IPS-18a (cell line): Measurements from ENCODE around the gene ZNF296.
A peak's percentile ranks its signal among the peaks of the same experiment; 100 is the strongest.

ENCODE experiments used
- H3K27ac ChIP-seq: one replicate; pipeline ENCODE4 v1.5.1; 2013; ENCODE audit warnings: low read length
- H3K27me3 ChIP-seq: one replicate; pipeline ENCODE4 v1.6.1; 2013; ENCODE audit warnings: mild to moderate bottlenecking, low read length; ENCODE audit not compliant: control insufficient read depth, insufficient read depth
- H3K36me3 ChIP-seq: one replicate; pipeline ENCODE4 v1.6.1; 2013; ENCODE audit warnings: low read depth, low read length; ENCODE audit not compliant: control insufficient read depth
- H3K4me1 ChIP-seq: one replicate; pipeline ENCODE4 v1.6.1; 2013; ENCODE audit warnings: low read depth, low read length; ENCODE audit not compliant: control insufficient read depth
- H3K4me3 ChIP-seq: one replicate; pipeline ENCODE4 v1.5.1; 2013; ENCODE audit warnings: low read length
- H3K9ac ChIP-seq: one replicate; pipeline ENCODE4 v1.6.1; 2013; ENCODE audit warnings: mild to moderate bottlenecking, low read length, moderate library complexity
- H3K9me3 ChIP-seq: one replicate; pipeline ENCODE4 v1.6.1; 2013; ENCODE audit warnings: low read depth, low read length; ENCODE audit not compliant: control insufficient read depth

Gene ZNF296

DNA sequence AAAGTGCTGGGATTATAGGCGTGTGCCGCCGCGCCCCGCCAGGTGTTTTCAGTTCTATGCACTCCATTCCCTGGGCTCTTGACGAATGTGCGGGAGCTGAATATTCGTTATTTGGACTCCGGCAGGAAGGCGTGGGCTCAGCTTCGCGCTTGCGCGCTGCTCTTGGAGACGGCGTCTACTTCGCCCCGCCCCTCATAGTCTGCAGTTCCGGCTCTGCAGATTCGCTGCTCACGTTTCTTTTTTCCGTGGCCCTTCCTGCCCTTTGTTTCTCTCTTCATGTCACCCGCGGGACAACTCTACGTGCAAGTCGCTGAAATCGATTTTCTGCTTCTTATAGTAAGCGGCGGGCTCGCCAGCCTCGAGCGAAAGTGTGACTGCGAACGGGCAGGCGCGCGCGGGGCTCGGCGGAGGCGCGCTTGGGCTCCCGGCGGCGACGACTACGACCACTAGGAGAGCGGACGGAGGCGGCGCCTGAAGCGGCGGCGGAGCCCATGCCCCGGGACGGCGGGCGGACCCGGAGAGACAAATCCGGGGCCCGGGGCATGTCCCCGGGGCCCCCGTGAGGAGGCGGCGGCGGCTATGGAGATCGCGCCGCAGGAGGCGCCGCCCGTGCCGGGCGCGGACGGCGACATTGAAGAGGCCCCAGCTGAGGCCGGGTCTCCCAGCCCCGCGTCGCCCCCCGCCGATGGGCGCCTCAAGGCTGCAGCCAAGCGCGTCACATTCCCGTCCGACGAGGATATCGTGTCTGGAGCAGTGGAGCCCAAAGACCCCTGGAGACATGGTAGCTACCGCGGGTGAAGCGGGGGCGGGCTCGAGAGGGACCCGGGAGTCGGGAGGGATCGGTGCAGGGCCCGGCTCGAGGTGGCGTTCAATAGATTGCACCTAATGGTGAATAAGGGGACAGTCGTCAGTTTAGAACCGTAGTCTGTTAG, 16.7 kb upstream of the ZNF296 start, which contains the start of gene PPP1R37:
TSS of gene PPP1R37 (plus strand) at position 433 of the 932 bp plus-strand sequence. CDS start at position 580, 147 bp downstream.
- Histone ChIP-seq H3K4me1 (peaks cover 4% of the 10 kb centered on the region), H3K27ac (peak within 1 kb of the TSS; percentile 98), H3K9ac (peak within 1 kb of the TSS; percentile 97), H3K36me3 (peaks cover 11% of the 10 kb centered on the region), H3K9me3 (no peaks in the 10 kb centered on the region), H3K4me3 (peak within 1 kb of the TSS; percentile 85), H3K27me3 (no peaks in the 10 kb centered on the region)

DNA sequence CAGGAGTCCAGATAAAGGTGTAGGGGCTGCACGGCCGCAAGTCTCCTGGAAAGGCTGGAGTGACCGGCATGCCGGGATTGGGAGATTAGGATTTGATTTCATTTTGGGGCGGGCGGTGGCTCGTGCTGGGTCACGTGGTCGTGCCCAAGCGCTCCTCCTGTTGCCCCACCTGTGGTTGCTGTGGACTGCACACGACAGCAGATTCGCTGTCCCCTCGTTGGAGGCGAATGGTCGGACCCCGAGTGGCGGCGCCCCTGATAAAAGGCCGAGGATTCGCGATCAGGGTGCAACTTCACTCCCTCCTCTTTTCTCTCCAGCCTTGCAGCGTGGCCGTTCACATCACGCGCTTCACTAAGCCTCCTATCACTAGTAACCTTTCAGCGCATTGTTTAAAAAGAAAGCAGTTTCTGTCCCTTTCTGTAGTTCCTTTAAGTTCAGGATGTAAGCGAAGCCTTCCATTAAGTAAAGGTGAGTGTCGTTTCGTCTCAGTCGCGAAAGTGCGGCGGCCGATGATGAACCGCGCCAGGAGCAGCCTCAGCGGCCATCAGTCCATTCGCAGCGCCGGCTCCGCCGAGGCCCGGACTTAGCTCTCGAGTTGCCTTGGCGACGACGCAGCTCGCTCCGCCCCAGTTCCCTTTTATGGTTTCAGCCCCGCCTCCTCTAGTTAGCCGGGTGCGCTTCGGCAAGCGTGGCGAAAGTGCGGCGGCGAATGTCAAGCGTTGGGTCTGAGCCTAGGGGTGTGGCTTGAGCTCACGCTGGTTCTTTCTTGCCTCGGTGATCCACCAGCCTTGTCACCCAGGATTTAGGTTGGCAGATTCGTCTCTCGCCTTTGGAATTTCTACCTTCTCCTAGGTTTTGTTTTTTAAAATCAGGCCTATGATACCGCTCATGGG, 15.0 kb upstream of the ZNF296 start:
- peak overlapping the region; percentile 63 for H3K9ac ChIP-seq
- H3K4me3 ChIP-seq, result peak overlapping the region; percentile 85
- peak overlapping the region; percentile 80 for H3K27ac ChIP-seq

DNA sequence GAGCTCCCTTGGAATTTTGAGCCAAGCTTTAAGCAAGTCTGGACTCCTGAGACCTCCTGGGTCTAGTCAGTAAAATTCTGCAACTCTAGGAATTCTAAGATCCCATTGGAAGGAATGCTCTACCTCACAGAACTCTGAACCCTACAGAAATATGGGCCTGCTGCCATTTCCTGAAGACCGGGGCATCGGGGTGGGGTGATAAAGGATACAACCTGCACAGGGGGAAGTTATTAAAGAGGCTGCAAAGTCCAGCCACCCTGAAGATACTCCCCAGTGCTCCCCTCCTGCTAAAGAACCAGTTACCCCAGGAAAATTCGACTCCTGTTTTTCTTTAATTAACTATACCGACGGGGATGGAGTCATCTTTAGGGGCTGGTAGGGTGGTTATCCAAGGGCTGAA, 14.3 kb upstream of the ZNF296 start:
- H3K36me3 ChIP-seq, result peaks cover 11% of the 10 kb centered on the region
- no peak overlapping the region for H3K27ac ChIP-seq
- H3K9me3 ChIP-seq, result no peaks in the 10 kb centered on the region
- no peaks in the 10 kb centered on the region for H3K27me3 ChIP-seq
- peaks cover 4% of the 10 kb centered on the region for H3K4me1 ChIP-seq
- peak overlapping the region; percentile 63 for H3K9ac ChIP-seq
- peak overlapping the region; percentile 85 for H3K4me3 ChIP-seq

More for the DNA sequence above, 15.0 kb upstream of the ZNF296 start:
- Histone ChIP-seq H3K4me1 (peaks cover 4% of the 10 kb centered on the region), H3K27me3 (no peaks in the 10 kb centered on the region), H3K9me3 (no peaks in the 10 kb centered on the region), H3K36me3 (peaks cover 11% of the 10 kb centered on the region)

DNA sequence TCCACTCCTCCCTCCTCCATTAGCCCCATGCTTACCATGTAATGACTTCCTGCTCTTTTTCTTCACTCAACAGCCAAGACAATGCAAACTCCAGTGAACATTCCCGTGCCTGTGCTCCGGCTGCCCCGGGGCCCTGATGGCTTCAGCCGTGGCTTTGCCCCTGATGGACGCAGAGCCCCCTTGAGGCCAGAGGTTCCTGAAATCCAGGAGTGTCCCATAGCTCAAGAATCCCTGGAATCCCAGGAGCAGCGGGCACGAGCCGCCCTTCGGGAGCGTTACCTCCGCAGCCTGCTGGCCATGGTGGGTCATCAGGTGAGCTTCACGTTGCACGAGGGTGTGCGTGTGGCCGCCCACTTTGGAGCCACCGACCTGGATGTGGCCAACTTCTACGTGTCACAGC, 13.8 kb upstream of the ZNF296 start:
- H3K27ac ChIP-seq, result no peak overlapping the region
- no peak overlapping the region for H3K4me3 ChIP-seq
- no peak overlapping the region for H3K9ac ChIP-seq
- no peaks in the 10 kb centered on the region for H3K9me3 ChIP-seq
- H3K27me3 ChIP-seq, result no peaks in the 10 kb centered on the region
- peaks cover 11% of the 10 kb centered on the region for H3K36me3 ChIP-seq
- peaks cover 4% of the 10 kb centered on the region for H3K4me1 ChIP-seq

DNA sequence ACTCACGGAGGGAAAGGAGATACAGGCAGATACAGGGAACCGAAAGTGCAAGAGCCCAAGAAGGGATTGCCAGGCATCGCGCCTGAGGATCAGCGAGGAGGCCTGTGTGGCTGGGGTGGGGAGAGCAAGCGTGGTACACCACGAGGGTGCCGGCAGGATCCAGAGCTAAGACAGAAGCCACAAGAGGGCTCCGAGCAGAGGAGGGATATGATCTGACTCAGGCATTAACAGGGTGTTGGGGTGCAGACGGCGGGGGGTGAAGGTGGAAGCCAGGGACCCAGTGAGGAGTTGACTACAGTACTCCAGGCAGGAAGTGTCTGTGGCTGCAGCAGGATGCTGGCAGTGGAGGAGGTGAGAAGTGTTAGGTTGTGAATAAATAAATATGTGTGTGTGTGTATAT, 11.3 kb upstream of the ZNF296 start:
- no peak overlapping the region for H3K4me3 ChIP-seq
- no peaks in the 10 kb centered on the region for H3K9me3 ChIP-seq
- H3K4me1 ChIP-seq, result peaks cover 4% of the 10 kb centered on the region
- no peak overlapping the region for H3K27ac ChIP-seq
- no peaks in the 10 kb centered on the region for H3K27me3 ChIP-seq
- H3K9ac ChIP-seq, result no peak overlapping the region
- peaks cover 13% of the 10 kb centered on the region for H3K36me3 ChIP-seq

DNA sequence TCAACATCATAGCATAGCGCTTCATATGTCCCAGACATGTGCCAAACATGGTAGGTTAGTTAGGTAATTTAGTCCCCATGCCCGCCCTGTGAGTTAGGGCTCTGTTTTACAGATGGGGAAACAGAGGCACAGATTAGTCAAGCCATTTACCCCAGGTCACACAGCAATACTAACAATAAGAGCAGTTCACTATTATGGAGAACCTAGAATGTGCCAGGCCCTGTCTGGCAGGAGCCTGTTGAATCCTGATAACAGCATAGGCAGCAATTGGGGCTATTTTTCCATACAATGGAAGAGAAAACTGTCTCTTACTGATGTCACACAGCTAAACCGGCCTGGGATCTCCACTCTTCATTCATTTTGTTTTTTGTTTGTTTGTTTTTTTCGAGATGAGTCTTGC, 10.2 kb upstream of the ZNF296 start:
- peaks cover 4% of the 10 kb centered on the region for H3K4me1 ChIP-seq

DNA sequence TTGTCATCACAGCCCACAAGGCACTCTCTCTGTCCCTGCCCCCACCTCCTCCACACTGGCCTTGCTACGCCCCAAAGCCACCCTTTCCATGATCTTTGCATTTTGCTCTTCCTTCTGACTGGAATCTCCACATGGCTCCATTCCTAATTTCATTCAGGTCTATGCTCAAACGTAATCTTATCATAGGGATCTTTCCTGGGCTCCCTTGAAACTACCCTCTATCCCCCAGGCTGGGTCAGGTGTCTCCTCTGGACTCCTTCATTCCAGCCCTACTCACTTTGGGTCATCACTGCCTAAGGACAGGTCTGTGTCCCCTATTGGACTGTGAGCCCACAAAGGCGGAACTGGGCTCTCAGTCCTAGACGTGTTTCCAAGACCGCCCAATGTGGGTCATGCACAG, 5.9 kb upstream of the ZNF296 start:
- H3K4me3 ChIP-seq, result no peak overlapping the region
- H3K9me3 ChIP-seq, result no peaks in the 10 kb centered on the region
- H3K36me3 ChIP-seq, result peaks cover 13% of the 10 kb centered on the region
- no peak overlapping the region for H3K9ac ChIP-seq
- H3K27ac ChIP-seq, result no peak overlapping the region
- peaks cover 17% of the 10 kb centered on the region for H3K4me1 ChIP-seq
- H3K27me3 ChIP-seq, result no peaks in the 10 kb centered on the region

More for the DNA sequence above, 10.2 kb upstream of the ZNF296 start:
- Histone ChIP-seq H3K9me3 (no peaks in the 10 kb centered on the region), H3K36me3 (peaks cover 23% of the 10 kb centered on the region), H3K9ac (no peak overlapping the region), H3K27me3 (no peaks in the 10 kb centered on the region), H3K4me3 (no peak overlapping the region), H3K27ac (no peak overlapping the region)

DNA sequence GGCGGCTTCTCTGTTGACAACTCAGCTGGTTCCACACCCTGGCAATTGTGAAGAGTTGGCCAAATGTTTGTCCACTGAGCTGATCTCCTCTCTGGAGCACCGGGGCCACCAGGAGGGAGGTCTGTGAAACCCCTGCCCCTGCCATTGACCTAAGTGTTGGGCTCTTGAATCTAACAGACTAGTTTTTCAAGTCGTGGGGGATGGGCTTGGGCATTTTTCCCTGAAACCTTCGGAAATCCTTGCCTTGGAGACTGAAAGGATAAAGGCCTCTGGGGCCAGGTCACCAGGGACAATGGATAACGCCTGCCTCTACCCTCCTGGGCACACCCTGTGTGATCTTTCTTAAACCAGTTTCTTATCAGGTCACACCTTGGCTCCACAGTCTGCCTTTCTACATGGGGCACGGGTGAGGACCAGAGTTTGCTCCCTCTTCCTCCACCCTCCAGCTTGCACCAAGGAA, 3.7 kb upstream of the ZNF296 start:
- peaks cover 13% of the 10 kb centered on the region for H3K36me3 ChIP-seq
- no peaks in the 10 kb centered on the region for H3K9me3 ChIP-seq
- peaks cover 25% of the 10 kb centered on the region for H3K4me1 ChIP-seq
- H3K9ac ChIP-seq, result peak overlapping the region; percentile 98
- no peaks in the 10 kb centered on the region for H3K27me3 ChIP-seq
- peak overlapping the region; percentile 99 for H3K4me3 ChIP-seq
- peak overlapping the region; percentile 95 for H3K27ac ChIP-seq

DNA sequence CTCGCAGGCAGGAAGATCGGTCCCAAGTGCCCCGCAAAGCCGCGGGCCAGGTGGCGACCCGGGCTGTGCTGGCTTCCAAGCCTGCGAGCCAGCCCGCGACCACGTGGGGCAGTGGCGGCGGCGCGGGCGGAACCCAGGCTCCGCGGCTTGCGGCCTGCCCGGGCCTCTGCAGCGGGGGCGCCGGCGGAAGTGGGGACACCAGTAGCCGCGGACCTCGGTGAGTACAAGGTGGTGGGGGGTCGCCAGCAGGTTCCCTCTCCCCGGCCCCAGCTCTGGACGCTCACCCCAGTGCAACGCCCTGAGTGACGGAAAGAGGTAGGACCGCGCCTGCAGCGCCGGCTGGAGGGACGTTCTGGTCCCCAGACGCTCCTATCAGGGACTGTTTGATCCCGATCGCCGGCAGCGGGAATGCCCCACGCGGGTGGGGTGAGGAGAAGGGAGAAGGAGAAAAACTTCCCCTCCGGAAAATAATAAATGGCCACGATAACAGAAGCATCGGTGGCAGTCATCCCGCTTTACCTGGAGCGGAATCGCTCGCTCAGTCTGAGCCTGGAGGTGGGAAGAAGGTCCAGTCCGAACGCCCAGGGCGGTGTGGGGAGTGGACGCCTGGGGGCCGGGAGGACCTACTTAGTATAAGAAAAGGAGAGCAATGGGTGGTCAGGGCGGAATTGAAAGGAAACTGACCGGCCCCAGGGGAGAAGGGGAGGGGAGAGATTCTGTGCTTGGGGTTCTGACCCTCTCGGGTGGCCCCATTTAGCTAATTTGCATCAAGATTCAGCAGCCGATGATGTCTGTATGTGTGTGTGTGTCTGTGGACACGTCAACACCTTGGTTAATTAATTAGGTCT, 3.0 kb upstream of the ZNF296 start, which contains the start of gene GEMIN7:
TSS of gene GEMIN7 (plus strand) at position 198 of the 848 bp plus-strand sequence. CDS start 10,855 bp downstream, outside the sequence.
- peak within 1 kb of the TSS; percentile 95 for H3K27ac ChIP-seq
- H3K9ac ChIP-seq, result peak within 1 kb of the TSS; percentile 98
- no peaks in the 10 kb centered on the region for H3K9me3 ChIP-seq
- no peaks in the 10 kb centered on the region for H3K27me3 ChIP-seq
- peaks cover 30% of the 10 kb centered on the region for H3K4me1 ChIP-seq
- H3K4me3 ChIP-seq, result peak within 1 kb of the TSS; percentile 99
- peaks cover 13% of the 10 kb centered on the region for H3K36me3 ChIP-seq

DNA sequence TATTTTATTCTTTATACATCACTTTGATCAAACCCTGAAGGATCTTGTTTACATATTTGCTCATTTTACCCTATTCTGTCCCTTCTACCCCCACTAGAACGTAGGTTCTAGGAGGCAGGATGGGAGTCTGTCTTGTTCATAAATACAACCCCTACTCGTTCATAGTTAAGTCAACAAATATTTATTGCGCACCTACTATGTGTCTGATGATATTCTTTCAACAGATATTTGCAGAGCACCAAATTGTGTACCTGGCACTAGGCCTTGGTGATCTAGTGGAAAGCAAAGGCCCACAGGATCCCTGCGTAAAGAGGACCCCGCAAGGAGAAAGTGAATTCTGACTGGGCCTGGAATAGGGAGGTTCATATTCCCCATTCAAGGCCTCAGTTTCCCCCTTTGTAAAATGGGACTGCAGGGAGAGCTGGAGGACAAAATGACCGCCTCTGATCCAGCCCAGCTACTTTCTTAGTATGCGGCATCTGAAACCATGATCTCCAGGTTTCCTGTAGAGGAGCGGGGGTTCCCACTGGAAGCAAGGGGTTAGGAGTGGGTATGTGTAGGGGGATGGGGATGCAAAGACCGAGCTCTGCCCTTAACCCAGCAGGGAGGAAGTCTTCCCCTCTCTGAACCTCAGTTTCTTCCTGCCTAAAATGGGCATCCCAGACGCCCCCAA, 2.2 kb upstream of the ZNF296 start:
- no peaks in the 10 kb centered on the region for H3K9me3 ChIP-seq
- no peaks in the 10 kb centered on the region for H3K27me3 ChIP-seq
- H3K4me3 ChIP-seq, result peak overlapping the region; percentile 99
- peaks cover 30% of the 10 kb centered on the region for H3K4me1 ChIP-seq
- H3K36me3 ChIP-seq, result peaks cover 13% of the 10 kb centered on the region
- peak overlapping the region; percentile 98 for H3K9ac ChIP-seq
- peak overlapping the region; percentile 63 for H3K27ac ChIP-seq
